ENCODE data around the gene KRTAP10-7.

GRCh38 chr21:44567481-44568171 lies 32.8 kb upstream of the KRTAP10-7 start:
- TF ChIP-seq, protein P1, sequence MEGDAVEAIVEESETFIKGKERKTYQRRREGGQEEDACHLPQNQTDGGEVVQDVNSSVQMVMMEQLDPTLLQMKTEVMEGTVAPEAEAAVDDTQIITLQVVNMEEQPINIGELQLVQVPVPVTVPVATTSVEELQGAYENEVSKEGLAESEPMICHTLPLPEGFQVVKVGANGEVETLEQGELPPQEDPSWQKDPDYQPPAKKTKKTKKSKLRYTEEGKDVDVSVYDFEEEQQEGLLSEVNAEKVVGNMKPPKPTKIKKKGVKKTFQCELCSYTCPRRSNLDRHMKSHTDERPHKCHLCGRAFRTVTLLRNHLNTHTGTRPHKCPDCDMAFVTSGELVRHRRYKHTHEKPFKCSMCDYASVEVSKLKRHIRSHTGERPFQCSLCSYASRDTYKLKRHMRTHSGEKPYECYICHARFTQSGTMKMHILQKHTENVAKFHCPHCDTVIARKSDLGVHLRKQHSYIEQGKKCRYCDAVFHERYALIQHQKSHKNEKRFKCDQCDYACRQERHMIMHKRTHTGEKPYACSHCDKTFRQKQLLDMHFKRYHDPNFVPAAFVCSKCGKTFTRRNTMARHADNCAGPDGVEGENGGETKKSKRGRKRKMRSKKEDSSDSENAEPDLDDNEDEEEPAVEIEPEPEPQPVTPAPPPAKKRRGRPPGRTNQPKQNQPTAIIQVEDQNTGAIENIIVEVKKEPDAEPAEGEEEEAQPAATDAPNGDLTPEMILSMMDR (conservative IDR thresholded peaks at IDR 0.05 in 1 of 2, IDR thresholded peaks at IDR 0.05 in 1 of 2; ENCODE audit: extremely low read depth in 1 of 2, insufficient read depth in 1 of 2, low read depth in 1 of 2, low read length in 2 of 2): no peak
- TF ChIP-seq EZH2 (IDR thresholded peaks at IDR 0.05; ENCODE audit: borderline replicate concordance, low read length): no peak

Measured in mammary epithelial cell (primary cell).